GM18526 (cell line): ENCODE measurements around the gene COL9A1.

Source experiments
- POLR2A ChIP-seq: IDR thresholded peaks from 3 replicates; pipeline ENCODE4 v1.6.1; 2011; ENCODE audit not compliant: insufficient read length; ENCODE audit errors: extremely low read depth

COL9A1 gene

DNA sequence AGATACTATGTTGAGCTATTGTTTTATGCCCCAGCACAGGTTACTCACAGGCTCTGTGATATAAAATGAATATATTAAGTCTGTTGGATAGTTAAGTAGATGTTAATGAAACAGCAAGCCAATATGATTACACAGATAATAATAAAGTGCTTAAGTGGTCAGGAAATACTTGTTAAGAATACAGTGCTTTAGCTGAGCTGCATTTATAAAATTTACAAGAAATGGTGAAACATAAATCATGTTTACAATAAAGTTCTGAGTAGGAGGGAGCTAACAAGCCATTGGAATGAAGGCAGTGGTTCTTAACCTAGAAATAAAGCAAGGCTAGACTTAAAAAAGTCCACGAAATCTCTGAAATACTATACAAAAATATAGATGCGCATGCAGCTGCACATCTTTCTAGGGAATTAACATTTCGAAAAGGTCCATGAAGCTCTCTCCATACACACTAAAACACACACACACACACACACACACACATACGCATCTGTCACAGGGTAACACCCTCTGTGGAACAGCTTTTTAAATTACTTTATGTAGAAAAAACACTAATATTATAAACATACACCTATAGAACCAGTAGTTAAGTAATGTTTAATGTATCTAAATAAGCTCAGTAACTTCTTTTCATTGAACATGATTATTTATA is 87.3 kb downstream of the COL9A1 start:
- TF ChIP-seq POLR2A, result no peak

DNA sequence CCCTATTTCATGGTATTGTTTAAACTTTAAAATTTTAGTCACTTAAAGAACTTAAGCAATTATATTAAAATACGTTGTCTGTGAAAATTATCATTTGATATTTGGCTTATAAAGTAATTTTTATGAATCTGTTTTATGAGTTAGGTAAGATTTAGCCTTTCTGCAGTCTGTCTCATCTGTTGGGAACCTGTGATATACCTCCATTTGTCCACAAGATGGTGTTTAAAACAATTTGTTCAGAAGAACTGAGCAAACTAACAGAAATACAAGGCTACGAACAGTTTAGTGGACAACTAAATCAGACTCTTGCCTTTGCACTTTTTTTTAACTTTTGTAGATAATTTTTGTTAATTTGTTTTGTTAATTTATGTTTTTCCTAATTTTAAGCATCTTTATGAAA is 92.4 kb downstream of the COL9A1 start:
- TF ChIP-seq POLR2A, result no peak

DNA sequence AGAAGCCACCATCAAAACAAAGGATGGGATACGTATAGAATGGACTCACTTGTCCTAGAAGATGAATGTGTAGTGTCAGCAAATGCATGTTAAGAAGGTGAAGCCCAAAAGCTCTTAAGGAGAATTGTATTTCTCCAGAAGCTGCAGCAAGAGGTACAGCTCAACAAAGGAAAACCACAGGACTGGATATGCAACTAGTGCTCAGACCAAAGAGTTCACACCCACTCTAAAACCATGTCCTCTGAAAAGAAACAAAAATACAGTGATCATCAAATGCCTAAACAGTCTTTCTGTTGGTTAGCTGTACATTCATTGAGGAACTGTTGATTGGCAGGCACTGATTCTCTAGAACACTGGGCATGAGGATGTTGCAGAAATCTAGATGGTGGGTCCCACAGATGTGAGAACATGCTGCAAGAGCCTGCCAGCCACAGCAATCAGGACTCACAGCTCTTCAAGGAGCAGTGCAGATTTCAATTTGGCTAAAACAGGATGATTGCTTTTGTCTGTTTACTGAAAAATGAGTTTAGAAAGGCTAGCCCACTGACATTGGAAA is 94.6 kb downstream of the COL9A1 start:
- no peak for TF ChIP-seq POLR2A

DNA sequence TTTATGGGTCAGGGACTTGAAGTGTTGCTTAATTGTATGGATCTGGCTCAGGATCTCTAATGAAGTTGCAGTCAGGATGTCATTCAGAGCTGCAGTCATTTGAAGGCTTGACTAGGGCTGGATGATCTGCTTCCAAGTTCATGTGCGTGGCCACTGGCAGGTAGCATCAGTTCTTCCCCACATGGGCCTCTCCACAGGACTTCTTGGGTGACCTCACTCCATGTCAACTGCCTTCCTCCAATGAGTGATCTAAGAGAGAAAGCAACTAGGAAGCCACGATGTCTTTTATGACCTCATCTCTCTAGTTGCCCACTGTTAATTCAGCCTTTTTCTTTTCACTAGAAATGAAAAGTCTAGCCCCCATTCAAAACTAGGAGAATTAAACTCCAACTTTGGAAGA is 104.1 kb downstream of the COL9A1 start:
- no peak for TF ChIP-seq POLR2A

DNA sequence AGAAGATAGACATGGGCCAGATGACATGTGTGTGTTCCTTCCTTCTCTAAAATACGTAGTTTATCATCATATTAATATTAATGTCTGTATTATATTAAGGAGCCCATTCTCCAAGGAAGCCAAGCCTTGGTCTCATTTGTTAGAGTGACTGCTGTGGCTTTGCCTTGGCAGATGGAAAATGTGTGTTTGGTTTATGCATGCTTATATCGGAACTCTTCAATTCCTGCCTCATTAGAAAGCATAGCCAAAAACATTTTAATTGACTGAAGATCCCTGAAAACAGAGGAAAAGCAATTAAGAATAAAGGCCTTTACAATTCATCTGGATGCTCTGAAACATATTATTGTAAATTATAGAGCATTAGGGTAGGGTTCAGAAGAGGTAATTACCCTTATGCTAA is 106.4 kb downstream of the COL9A1 start:
- TF ChIP-seq POLR2A, result no peak

DNA sequence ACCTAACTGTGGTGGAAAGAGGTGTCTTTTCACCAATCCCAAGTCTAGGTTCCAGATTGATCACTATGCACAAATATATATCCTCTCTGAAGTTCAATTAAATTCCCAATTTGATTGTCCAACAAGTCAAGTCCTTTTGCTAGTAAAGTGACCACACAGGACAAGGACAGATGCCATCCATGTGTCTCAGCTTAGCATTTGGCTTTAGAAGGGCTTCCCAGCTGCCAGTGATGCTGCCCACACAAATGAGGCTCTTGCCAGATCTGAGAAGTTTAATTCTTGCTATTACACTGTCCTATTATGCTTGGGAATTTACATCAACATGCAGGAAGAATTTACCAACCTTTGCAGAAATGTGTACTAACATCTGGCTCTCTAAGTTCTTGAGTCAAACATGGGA is 108.5 kb downstream of the COL9A1 start:
- TF ChIP-seq POLR2A, result no peak

DNA sequence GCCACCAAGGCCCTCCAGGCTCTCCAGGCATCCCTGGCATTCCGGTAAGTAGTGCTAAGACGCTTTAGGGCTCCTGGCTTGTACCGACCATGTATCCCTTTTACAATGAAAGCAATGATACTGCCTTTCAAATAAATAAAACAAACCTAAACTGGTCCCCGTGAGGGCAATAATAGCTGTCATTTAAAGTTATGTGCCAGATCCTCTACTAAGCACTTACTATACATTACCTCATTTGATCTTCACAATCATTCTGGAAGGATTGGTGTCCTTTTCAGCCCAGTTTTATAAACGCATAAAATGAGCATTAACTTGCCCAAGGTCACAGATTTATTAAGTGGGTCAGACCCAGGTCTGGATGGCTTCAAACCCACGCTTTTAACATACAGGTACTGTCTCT is 114.7 kb downstream of the COL9A1 start:
- no peak for TF ChIP-seq POLR2A

DNA sequence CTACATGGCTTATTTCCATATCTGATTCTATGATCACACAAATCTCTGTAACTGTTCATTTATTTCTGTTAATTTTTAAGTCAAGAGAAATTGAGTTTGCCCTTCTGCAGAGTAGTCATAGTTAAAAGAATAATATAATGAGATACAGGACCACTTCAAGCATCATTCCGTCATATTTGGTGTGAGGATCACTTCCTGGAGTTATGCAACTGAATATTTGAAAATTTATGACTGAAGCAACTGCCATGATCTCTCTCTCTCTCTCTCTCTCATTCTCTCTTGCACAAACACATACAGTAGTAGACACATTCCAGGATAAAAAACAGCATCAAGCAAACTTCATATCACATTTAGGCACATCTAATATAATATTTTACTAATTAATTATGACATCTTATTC is 116.4 kb downstream of the COL9A1 start:
- TF ChIP-seq POLR2A, result no peak

DNA sequence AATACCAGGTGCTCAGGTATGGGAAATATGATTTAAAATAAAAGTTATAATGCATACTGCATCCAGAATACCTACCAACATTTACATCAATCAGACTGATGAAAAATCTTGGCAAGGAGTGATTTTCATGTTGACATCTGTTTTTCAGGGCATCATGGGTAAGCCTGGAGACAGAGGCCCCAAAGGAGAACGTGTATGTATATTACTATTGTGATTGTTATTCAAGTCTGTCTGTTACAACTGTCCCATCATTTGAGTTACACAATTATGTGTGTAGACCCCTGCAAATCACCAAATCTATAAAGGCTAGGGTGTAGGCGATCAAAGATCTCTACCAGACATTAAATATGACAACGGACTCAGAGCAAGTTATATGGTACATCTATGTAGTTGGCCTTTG is 118.2 kb downstream of the COL9A1 start:
- no peak for TF ChIP-seq POLR2A

DNA sequence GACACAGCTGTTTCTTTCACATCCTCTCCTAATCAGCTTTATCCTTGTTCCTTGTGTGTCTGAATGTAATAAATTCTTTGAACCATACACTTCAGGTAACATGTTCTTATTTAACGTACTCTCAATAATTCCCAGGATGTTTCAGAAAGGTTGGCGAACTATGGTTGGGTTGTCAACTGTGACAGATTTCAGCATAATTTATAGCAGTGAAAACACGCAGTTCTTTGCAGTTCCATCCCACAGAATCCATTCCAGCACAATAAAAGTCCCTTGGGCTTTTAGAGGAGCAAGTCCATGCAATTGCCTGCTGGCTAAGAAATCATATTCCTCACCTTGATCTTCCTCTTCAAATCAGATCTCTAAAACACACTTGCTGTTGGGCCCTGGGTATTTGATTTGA is 119.3 kb downstream of the COL9A1 start:
- TF ChIP-seq POLR2A, result no peak

DNA sequence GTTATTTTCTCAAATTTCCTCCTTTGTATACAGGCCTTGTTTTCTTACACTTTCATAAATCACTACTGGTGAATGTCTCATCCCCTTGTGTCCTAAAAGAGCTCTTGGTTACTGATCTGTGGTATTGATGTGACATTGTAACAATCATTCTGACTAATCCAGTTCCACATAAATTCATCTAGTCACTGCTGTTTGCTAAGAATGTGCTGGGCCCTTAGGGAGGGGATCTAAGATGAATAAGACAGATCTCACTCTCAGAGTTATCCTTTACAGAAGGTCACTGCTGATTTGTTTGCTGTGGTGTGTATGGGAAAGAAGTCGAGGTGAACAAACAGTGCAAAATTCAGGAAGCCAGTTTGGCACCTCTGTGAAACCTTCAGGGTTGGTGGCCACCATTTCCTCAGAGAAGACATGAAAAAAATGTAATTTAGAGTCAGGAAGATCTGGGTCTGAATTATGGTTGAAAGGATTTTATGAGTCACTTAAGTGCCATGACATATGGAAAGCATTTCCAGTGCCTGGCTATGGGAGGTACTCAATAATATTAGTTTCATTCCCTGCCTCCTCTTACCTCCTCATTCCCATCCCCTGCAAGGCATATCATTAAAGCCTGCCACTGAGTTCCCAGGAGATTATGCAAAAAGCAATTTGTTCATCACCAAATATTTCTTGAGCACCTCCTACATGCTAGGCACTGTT is 121.8 kb downstream of the COL9A1 start:
- no peak for TF ChIP-seq POLR2A

DNA sequence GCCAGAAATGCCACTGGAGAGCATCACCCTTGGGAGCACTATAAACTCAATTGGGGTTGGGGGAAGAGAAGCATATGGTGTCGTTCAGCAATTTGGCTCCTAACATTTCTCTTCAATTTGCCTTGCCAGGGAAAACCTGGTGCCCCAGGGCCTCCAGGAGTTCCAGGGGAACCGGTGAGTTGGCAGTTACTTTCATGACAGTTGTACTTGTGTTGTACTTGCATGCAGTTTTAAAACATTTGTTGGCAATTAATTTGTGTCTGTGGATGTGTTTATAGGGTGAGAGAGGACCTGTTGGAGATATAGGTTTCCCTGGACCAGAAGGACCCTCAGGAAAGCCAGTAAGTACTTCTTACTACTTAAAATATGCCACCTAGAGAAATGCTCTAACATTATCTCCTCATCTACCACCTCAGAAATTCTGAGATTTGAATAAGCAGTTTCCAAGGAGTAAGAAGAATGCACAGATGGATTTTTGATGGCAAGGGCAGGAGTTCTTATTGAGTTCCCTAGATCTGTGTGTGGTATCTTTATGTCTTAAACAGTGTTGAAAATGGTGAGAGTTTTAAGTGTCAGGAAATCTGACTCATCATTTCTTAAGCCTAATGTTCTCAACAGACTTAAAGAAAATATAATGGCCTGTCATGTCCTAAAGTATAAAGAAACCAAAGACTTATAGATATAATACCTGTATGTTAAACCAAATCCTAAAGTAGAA is 122.5 kb downstream of the COL9A1 start:
- TF ChIP-seq POLR2A, result no peak

DNA sequence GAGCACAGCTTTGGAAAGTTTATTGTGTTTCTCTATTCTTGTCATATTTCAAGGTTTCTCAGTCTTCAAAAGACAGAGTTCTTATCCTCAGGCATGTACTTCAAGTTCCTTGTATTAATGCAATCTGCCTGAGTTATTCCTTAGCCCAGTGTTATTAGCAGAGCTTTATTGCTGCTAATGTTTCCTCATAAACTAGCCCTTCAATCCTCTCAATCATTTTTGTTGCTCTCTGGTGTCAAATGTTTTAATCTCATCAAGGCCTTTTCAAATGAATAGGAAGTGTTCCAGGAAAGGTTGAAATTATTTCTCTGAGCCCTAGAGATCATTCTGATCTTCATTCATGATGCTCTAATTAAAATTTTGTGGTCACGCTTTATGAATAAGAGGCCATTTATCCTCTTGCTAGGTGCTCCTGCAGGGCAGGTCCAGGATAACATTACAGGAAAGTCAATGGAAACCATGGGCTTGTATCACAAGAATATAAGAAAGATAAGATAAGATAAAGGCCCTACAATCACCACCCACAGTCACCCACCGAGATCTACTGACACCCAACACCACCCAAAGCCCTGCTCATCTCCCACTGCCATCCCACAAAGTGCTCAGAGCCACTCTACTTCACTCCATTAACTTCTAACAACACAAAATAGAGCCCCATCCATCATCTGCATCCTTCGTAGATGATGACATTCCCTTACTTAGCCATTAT is 125.9 kb downstream of the COL9A1 start:
- no peak for TF ChIP-seq POLR2A

DNA sequence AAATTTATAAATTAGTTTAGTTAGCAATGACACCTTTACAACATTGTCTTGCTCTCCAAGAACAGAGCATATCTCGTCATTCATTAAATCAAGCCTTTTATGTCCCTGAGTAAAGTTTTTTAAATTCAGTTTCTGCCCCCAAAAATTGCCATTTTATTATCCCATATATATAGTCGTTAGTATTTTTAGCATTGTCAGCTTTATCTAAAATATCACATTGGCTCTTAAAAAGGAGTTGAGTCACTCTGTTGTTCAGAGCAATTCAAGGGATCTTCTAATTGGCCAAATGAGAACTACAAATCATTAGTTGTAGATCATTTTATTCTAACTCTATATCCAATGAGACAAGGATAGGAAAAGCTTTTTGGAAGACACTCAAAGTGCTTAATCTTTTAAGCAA is 127.1 kb downstream of the COL9A1 start:
- TF ChIP-seq POLR2A, result no peak

DNA sequence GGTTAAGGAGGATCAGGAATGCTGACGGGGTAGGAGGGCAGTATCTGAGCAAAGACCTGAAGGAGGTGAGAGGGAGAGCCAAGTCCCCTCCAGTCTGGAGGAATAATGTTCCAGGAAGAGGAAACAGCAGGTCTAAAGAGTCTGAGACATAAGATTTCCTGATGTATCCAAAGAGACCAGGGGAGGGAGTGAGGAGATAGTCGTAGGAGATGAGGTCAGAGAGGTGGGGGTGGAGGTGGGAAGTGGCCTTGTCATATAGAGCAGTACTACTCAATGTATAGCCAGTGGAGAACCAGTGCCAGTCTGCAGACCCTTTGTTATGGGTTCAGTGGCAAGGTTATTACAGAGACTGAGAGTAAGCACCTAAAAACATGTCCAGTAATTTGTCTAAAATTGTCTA is 130.6 kb downstream of the COL9A1 start:
- TF ChIP-seq POLR2A, result no peak
